Naive B cell (primary cell): ENCODE measurements around the gene REEP1. TPM values are rescaled to one million over a fixed set of nuclear protein-coding genes. Genes with fewer than 3 reads are reported as not detected.

ENCODE experiments used
- ATAC-seq, 2 donors: fragments of 150-1000 bp; cut with Tn5 transposase; 2 replicates each; pipeline ENCODE4 v1.10.0; 2021; ENCODE audit warnings: low read depth in 2 of 2, mild to moderate bottlenecking in 2 of 2, moderate library complexity in 2 of 2
- DNase-seq: peaks from one replicate; pipeline ENCODE4 v3.0.0; 2022
- H3K27ac Mint-ChIP-seq, 6 donors: one replicate each; pipeline ENCODE4 v1.8.0; 2020 to 2022; ENCODE audit warnings: mild to moderate bottlenecking in 6 of 6, mixed read lengths in 6 of 6, moderate library complexity in 5 of 6, inconsistent platforms in 2 of 6
- H3K27me3 Mint-ChIP-seq, 3 donors: one replicate each; pipeline ENCODE4 v1.8.0; 2021 to 2022; ENCODE audit warnings: mixed read lengths in 3 of 3, mild to moderate bottlenecking in 1 of 3
- H3K36me3 Mint-ChIP-seq, 2 donors: one replicate each; pipeline ENCODE4 v1.8.0; 2020 to 2022; ENCODE audit warnings: mixed read lengths in 2 of 2, inconsistent platforms in 1 of 2, mild to moderate bottlenecking in 1 of 2
- H3K4me1 Mint-ChIP-seq, 3 donors: one replicate each; pipeline ENCODE4 v1.8.0; 2020 to 2022; ENCODE audit warnings: mixed read lengths in 3 of 3, inconsistent platforms in 1 of 3, mild to moderate bottlenecking in 1 of 3, moderate library complexity in 1 of 3
- H3K4me3 Mint-ChIP-seq, 8 donors: one replicate each; pipeline ENCODE4 v1.8.0; 2020 to 2022; ENCODE audit warnings: mild to moderate bottlenecking in 8 of 8, mixed read lengths in 8 of 8, moderate library complexity in 8 of 8, inconsistent platforms in 2 of 8
- H3K9me3 Mint-ChIP-seq, 7 donors: one replicate each; pipeline ENCODE4 v1.8.0; 2020 to 2022; ENCODE audit warnings: mixed read lengths in 7 of 7, mild to moderate bottlenecking in 5 of 7, inconsistent platforms in 2 of 7, moderate library complexity in 1 of 7
- polyA plus RNA-seq, 6 donors: library from polyadenylated mRNA; unstranded; fragments of 300-500 nt; fragmentation: Illumina TruSeq; gene quantifications; one replicate each; pipeline ENCODE4 v1.2.3, GENCODE V29; 2021; ENCODE audit warnings: low read depth in 6 of 6

Gene REEP1
- polyA plus RNA-seq, 6 donors from 2014 or later: 0.11 TPM; not detected in 5

DNA sequence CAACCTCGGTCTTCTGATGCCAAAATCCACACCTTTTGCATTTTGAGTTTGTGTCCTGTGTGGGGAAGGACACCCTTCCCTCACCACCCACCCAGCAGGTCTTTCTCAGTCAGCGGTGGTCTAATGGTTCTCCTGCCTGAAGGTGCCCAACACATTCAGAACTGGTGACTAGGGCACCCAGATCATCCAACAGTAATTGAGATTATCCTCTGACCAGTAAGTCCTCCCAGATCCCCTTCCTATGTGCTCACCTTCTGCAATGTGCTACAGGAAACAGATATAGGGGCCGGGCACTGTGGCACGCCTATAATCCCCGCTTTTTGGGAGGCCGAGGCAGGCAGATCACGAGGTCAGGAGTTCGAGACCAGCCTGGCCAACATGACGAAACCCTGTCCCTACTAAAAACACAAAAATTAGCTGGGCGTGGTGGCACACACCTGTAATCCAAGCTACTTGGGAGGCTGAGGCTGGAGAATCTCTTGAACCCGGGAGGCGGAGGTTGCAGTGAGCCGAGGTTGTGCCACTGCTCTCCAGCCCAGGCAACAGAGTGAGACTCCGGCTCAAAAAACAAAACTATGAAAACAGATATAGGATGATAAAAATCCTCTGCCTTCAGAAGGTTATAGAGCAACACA lies 56.2 kb downstream of the REEP1 start:
- Mint-ChIP-seq H3K4me1 (no peaks in the 10 kb centered on the region), H3K9me3 (no peaks in the 10 kb centered on the region), H3K36me3 (no peaks in the 10 kb centered on the region), H3K4me3 (no peak overlapping the region), H3K27ac (no peak overlapping the region), H3K27me3 (peaks cover 28 to 46% (median 43%) of the 10 kb centered on the region in 3 donors)
- DNase-seq (no peak), ATAC-seq (no peak)

GRCh38 chr2:86280191-86280667 lies 57.2 kb downstream of the REEP1 start:
- Mint-ChIP-seq H3K27me3 (peaks cover 28 to 44% (median 44%) of the 10 kb centered on the region in 3 donors), H3K36me3 (no peaks in the 10 kb centered on the region), H3K4me3 (no peak overlapping the region), H3K4me1 (no peaks in the 10 kb centered on the region), H3K9me3 (peaks cover 0 to 2% (median 0%) of the 10 kb centered on the region in 7 donors), H3K27ac (no peak overlapping the region)
- no peak for DNase-seq
- no peak for ATAC-seq

DNA sequence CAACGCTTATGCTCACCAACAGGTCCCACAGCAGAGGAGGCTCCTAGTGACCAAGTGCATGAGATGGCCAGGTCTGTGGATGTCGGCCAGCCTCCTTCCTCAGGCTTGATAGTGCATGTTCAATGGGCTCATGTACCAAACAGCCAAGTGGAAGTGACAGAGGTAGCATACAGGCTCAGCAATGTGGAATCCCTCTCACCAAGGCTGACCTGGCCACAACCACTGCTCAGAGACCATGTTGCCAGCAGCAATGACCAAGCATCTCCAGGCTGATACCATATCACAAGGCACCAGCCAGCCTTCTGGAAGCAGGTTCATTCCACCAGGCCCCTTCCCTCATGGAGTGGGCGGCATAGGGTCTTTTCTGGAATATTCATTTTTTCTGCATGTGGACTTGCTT lies 61.5 kb downstream of the REEP1 start:
- H3K9me3 Mint-ChIP-seq: peaks cover 14 to 27% (median 17%) of the 10 kb centered on the region in 7 donors
- H3K4me3 Mint-ChIP-seq: no peak overlapping the region
- peaks cover 24 to 39% (median 31%) of the 10 kb centered on the region in 3 donors for H3K27me3 Mint-ChIP-seq
- peaks cover 11 to 26% of the 10 kb centered on the region in 2 donors for H3K36me3 Mint-ChIP-seq
- H3K4me1 Mint-ChIP-seq: no peaks in the 10 kb centered on the region
- no peak overlapping the region for H3K27ac Mint-ChIP-seq
- ATAC-seq (no peak), DNase-seq (no peak)

- Mint-ChIP-seq H3K27ac (peak overlapping the region in 1 of 6 donors; percentile 17), H3K4me1 (no peaks in the 10 kb centered on the region), H3K9me3 (peaks cover 16 to 33% (median 23%) of the 10 kb centered on the region in 7 donors), H3K27me3 (peaks cover 24 to 39% (median 31%) of the 10 kb centered on the region in 3 donors), H3K36me3 (peaks cover 15 to 32% of the 10 kb centered on the region in 2 donors), H3K4me3 (no peak overlapping the region)
- ATAC-seq (no peak), DNase-seq (no peak)
These were observed 62.0 kb downstream of the REEP1 start for GRCh38 chr2:86275384-86275799.

DNA sequence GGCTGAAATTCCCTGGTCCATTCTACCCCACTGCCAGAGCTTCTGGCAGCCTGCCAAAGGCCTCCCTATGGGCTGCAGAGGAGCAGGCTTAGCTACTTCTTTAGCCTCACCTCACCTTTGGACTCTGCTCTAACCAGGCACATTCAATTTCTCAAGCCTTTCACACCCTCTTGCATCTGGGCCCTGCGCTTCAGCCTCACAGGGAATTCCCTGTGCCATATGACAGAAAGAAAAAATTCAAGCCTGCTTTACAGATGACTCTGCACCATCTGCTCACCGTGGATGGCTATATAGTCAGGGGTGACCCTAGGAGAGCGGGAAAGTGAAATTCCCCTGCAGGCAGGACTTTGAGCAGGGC lies 62.5 kb downstream of the REEP1 start:
- Mint-ChIP-seq H3K27ac (peak overlapping the region in 1 of 6 donors; percentile 17), H3K36me3 (peaks cover 15 to 34% of the 10 kb centered on the region in 2 donors), H3K4me3 (no peak overlapping the region), H3K9me3 (peaks cover 16 to 37% (median 28%) of the 10 kb centered on the region in 7 donors), H3K27me3 (peaks cover 21 to 39% (median 31%) of the 10 kb centered on the region in 3 donors), H3K4me1 (no peaks in the 10 kb centered on the region)
- ATAC-seq (no peak), DNase-seq (no peak)

GRCh38 chr2:86274265-86274917 lies 63.0 kb downstream of the REEP1 start:
- peaks cover 16 to 39% (median 28%) of the 10 kb centered on the region in 3 donors for H3K27me3 Mint-ChIP-seq
- peaks cover 16 to 40% (median 30%) of the 10 kb centered on the region in 7 donors for H3K9me3 Mint-ChIP-seq
- peaks cover 15 to 34% of the 10 kb centered on the region in 2 donors for H3K36me3 Mint-ChIP-seq
- H3K27ac Mint-ChIP-seq: no peak overlapping the region
- DNase-seq: no peak
- ATAC-seq: no peak
- H3K4me1 Mint-ChIP-seq: no peaks in the 10 kb centered on the region
- no peak overlapping the region for H3K4me3 Mint-ChIP-seq

- ATAC-seq (no peak), DNase-seq (no peak)
- Mint-ChIP-seq H3K27me3 (peaks cover 14 to 35% (median 34%) of the 10 kb centered on the region in 3 donors), H3K27ac (no peak overlapping the region), H3K4me1 (no peaks in the 10 kb centered on the region), H3K4me3 (no peak overlapping the region), H3K9me3 (peaks cover 17 to 54% (median 39%) of the 10 kb centered on the region in 7 donors), H3K36me3 (peaks cover 15 to 34% of the 10 kb centered on the region in 2 donors)
These were observed 65.3 kb downstream of the REEP1 start for GRCh38 chr2:86272111-86272510.

GRCh38 chr2:86271248-86271647 lies 66.2 kb downstream of the REEP1 start:
- DNase-seq: no peak
- no peak overlapping the region for H3K27ac Mint-ChIP-seq
- ATAC-seq: no peak
- H3K9me3 Mint-ChIP-seq: peaks cover 17 to 54% (median 40%) of the 10 kb centered on the region in 7 donors
- H3K27me3 Mint-ChIP-seq: peaks cover 14 to 36% (median 30%) of the 10 kb centered on the region in 3 donors
- no peaks in the 10 kb centered on the region for H3K4me1 Mint-ChIP-seq
- peaks cover 15 to 34% of the 10 kb centered on the region in 2 donors for H3K36me3 Mint-ChIP-seq
- H3K4me3 Mint-ChIP-seq: no peak overlapping the region

GRCh38 chr2:86263956-86264355 lies 73.5 kb downstream of the REEP1 start:
- Mint-ChIP-seq H3K4me3 (no peak overlapping the region), H3K27me3 (peaks cover 16 to 34% (median 28%) of the 10 kb centered on the region in 3 donors), H3K36me3 (peaks cover 0 to 7% of the 10 kb centered on the region in 2 donors), H3K4me1 (no peaks in the 10 kb centered on the region), H3K9me3 (peaks cover 0 to 22% (median 9%) of the 10 kb centered on the region in 7 donors), H3K27ac (no peak overlapping the region)
- DNase-seq: no peak
- ATAC-seq: no peak

DNA sequence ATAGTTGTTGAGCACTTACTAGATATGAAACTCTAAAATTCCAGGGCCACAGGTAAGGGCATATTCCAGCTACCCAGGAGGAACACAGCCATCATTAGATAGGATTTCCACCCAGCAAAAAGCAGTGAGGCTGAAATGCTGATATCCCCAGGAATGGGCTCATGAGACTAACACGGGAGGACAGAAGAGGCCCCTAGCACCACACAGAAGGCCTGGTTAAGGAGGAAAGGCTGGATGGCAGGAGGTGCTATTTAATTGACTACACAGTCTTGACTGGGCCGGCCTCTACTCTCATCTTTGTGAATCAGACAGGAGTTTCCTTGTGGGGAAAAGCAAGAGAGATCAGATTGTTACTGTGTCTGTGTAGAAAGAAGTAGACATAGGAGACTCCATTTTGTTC lies 76.4 kb downstream of the REEP1 start:
- Mint-ChIP-seq H3K9me3 (peaks cover 0 to 7% (median 2%) of the 10 kb centered on the region in 7 donors), H3K4me3 (no peak overlapping the region), H3K27me3 (peaks cover 11 to 37% (median 28%) of the 10 kb centered on the region in 3 donors), H3K36me3 (peaks cover 0 to 10% of the 10 kb centered on the region in 2 donors), H3K4me1 (no peaks in the 10 kb centered on the region), H3K27ac (no peak overlapping the region)
- no peak for ATAC-seq
- no peak for DNase-seq

GRCh38 chr2:86258106-86258505 lies 79.3 kb downstream of the REEP1 start:
- Mint-ChIP-seq H3K4me3 (no peak overlapping the region), H3K9me3 (peaks cover 0 to 2% (median 0%) of the 10 kb centered on the region in 7 donors), H3K27ac (no peak overlapping the region), H3K36me3 (peaks cover 0 to 3% of the 10 kb centered on the region in 2 donors), H3K27me3 (peaks cover 9 to 39% (median 20%) of the 10 kb centered on the region in 3 donors), H3K4me1 (no peaks in the 10 kb centered on the region)
- DNase-seq (no peak), ATAC-seq (no peak)

- H3K27ac Mint-ChIP-seq: peak overlapping the region in 1 of 6 donors; percentile 27
- H3K36me3 Mint-ChIP-seq: peaks cover 0 to 3% of the 10 kb centered on the region in 2 donors
- DNase-seq (no peak), ATAC-seq (no peak)
- peaks cover 0 to 2% (median 0%) of the 10 kb centered on the region in 7 donors for H3K9me3 Mint-ChIP-seq
- peaks cover 9 to 50% (median 18%) of the 10 kb centered on the region in 3 donors for H3K27me3 Mint-ChIP-seq
- H3K4me3 Mint-ChIP-seq: no peak overlapping the region
- H3K4me1 Mint-ChIP-seq: no peaks in the 10 kb centered on the region
These were observed 80.4 kb downstream of the REEP1 start for GRCh38 chr2:86256982-86257381.

GRCh38 chr2:86256300-86256699 lies 81.1 kb downstream of the REEP1 start:
- ATAC-seq (no peak), DNase-seq (no peak)
- H3K4me1 Mint-ChIP-seq: no peaks in the 10 kb centered on the region
- H3K27ac Mint-ChIP-seq: no peak overlapping the region
- H3K9me3 Mint-ChIP-seq: peaks cover 0 to 2% (median 0%) of the 10 kb centered on the region in 7 donors
- no peak overlapping the region for H3K4me3 Mint-ChIP-seq
- peaks cover 9 to 55% (median 18%) of the 10 kb centered on the region in 3 donors for H3K27me3 Mint-ChIP-seq
- peaks cover 0 to 3% of the 10 kb centered on the region in 2 donors for H3K36me3 Mint-ChIP-seq
